Liver (tissue), 9 donors: Measurements from ENCODE around the gene TNNC2. TPM values are rescaled to one million over a fixed set of nuclear protein-coding genes. Genes with fewer than 3 reads are reported as not detected.

Source experiments
- DNase-seq: peaks from one replicate; pipeline ENCODE4 v3.0.0-alpha.2; 2017; ENCODE audit warnings: low spot score
- H3K27ac ChIP-seq, 2 donors: one replicate each; pipeline ENCODE4 v1.7.0; 2013; ENCODE audit warnings: inconsistent platforms in 2 of 2, low read length in 2 of 2, control low read depth in 1 of 2, low read depth in 1 of 2, mild to moderate bottlenecking in 1 of 2
- H3K27me3 ChIP-seq, 4 donors: one replicate each; pipeline versions ENCODE4 v1.6.1 to v1.7.0; 2013; ENCODE audit warnings: low read length in 3 of 4, inconsistent platforms in 1 of 4, mild to moderate bottlenecking in 1 of 4, moderate library complexity in 1 of 4; ENCODE audit not compliant: control insufficient read depth in 4 of 4, insufficient read depth in 4 of 4
- H3K36me3 ChIP-seq, 4 donors: one replicate each; pipeline versions ENCODE4 v1.6.1 to v1.7.0; 2013; ENCODE audit warnings: low read length in 3 of 4, mild to moderate bottlenecking in 3 of 4, low read depth in 1 of 4, moderate library complexity in 1 of 4; ENCODE audit not compliant: control insufficient read depth in 4 of 4, insufficient read depth in 3 of 4
- H3K4me1 ChIP-seq, 4 donors: one replicate each; pipeline versions ENCODE4 v1.6.1 to v1.7.0; 2013; ENCODE audit warnings: low read length in 3 of 4, mild to moderate bottlenecking in 3 of 4, moderate library complexity in 1 of 4; ENCODE audit not compliant: control insufficient read depth in 4 of 4, insufficient read depth in 4 of 4
- H3K4me3 ChIP-seq, 3 donors: one replicate each; pipeline versions ENCODE4 v1.6.1 to v1.7.0; 2013; ENCODE audit warnings: low read length in 3 of 3, control low read depth in 1 of 3, low read depth in 1 of 3, mild to moderate bottlenecking in 1 of 3
- H3K9ac ChIP-seq, 2 donors: one replicate each; pipeline ENCODE4 v1.7.0; 2013; ENCODE audit warnings: low read length in 2 of 2, mild to moderate bottlenecking in 2 of 2, moderate library complexity in 2 of 2, control low read depth in 1 of 2, low read depth in 1 of 2
- H3K9me3 ChIP-seq, 4 donors: one replicate each; pipeline versions ENCODE4 v1.6.1 to v1.7.0; 2013; ENCODE audit warnings: low read length in 3 of 4; ENCODE audit not compliant: control insufficient read depth in 4 of 4
- CTCF ChIP-seq: fragments of 150-350 bp; IDR thresholded peaks from 2 replicates; pipeline ENCODE4 v1.5.1; 2017; ENCODE audit warnings: improper control_type of control experiment, low read depth, low read length; ENCODE audit not compliant: missing input control
- EGR1 ChIP-seq, 2 donors: IDR thresholded peaks; 2 replicates each; pipeline ENCODE4 v1.6.1; 2016 to 2018; ENCODE audit warnings: antibody characterized with exemption in 2 of 2, low read depth in 2 of 2
- FOXA1 ChIP-seq: IDR thresholded peaks from 2 replicates; pipeline ENCODE4 v1.6.1; 2016; ENCODE audit warnings: antibody characterized with exemption
- FOXA2 ChIP-seq: IDR thresholded peaks from 2 replicates; pipeline ENCODE4 v1.6.1; 2016; ENCODE audit warnings: antibody characterized with exemption
- GABPA ChIP-seq, 2 donors: IDR thresholded peaks in 1 of 2; conservative IDR thresholded peaks in 1 of 2; 2 replicates each; pipeline ENCODE4 v1.6.1; 2016; ENCODE audit warnings: antibody characterized with exemption in 2 of 2, mild to moderate bottlenecking in 1 of 2, moderate library complexity in 1 of 2
- JUND ChIP-seq, 2 donors: IDR thresholded peaks; 2 replicates each; pipeline ENCODE4 v1.6.1; 2016; ENCODE audit warnings: antibody characterized with exemption in 2 of 2
- MAX ChIP-seq: IDR thresholded peaks from 2 replicates; pipeline ENCODE4 v1.6.1; 2016; ENCODE audit warnings: antibody characterized with exemption
- NR2F2 ChIP-seq: IDR thresholded peaks from 2 replicates; pipeline ENCODE4 v1.6.1; 2016; ENCODE audit warnings: antibody characterized with exemption
- REST ChIP-seq: IDR thresholded peaks from 2 replicates; pipeline ENCODE4 v1.6.1; 2016; ENCODE audit warnings: antibody characterized with exemption, mild to moderate bottlenecking
- YY1 ChIP-seq: IDR thresholded peaks from 2 replicates; pipeline ENCODE4 v1.6.1; 2016; ENCODE audit warnings: antibody characterized with exemption, mild to moderate bottlenecking
- WGBS: extraction: QIAGEN DNeasy Blood & Tissue Kit; methylation state at CpG from one replicate; pipeline ENCODE4 v1.1.7; 2013; 5-methylcytosine and 5-hydroxymethylcytosine counted together
- polyA plus RNA-seq, 2 donors: library from polyadenylated mRNA; stranded (reverse) in 1 of 2; unstranded in 1 of 2; fragments of 200-250 nt in 1 of 2; fragments of >200 nt in 1 of 2; fragmentation: Nextera tagmentation in 1 of 2; extraction: Ambion mirVana in 1 of 2; gene quantifications; one replicate each; pipeline versions ENCODE4 v1.2.1 to v1.2.3, GENCODE V29; 2013 to 2015
- total RNA-seq, 2 donors: library from RNA; depleted of rRNA; stranded (reverse); fragments of >200 nt; gene quantifications; one replicate each; pipeline ENCODE4 v1.2.3, GENCODE V29; 2014
- donor health status: healthy.
- donor health status: healthy.
- donor health status: healthy.
- donor health status: healthy.
- donor health status: healthy.

Gene TNNC2
- total and polyA plus RNA-seq, 4 donors: 0.12 to 0.33 (median 0.31) TPM; not detected in 1

- TF ChIP-seq REST (no peak), FOXA2 (no peak), MAX (no peak), JUND (IDR thresholded peaks at IDR 0.05) (no peak), CTCF (no peak)
- DNase-seq: no peak
- peaks cover 6 to 61% (median 36%) of the 10 kb centered on the region in 4 donors for H3K36me3 ChIP-seq
- no peaks in the 10 kb centered on the region for H3K9me3 ChIP-seq
- H3K27ac ChIP-seq: no peak overlapping the region
- H3K9ac ChIP-seq: no peak overlapping the region
- no peak overlapping the region for H3K4me3 ChIP-seq
- H3K27me3 ChIP-seq: no peaks in the 10 kb centered on the region
- H3K4me1 ChIP-seq: no peaks in the 10 kb centered on the region
Measured at GRCh38 chr20:45845452-45845851, 18.3 kb upstream of the TNNC2 start.

GRCh38 chr20:45843506-45843905 lies 16.4 kb upstream of the TNNC2 start:
- H3K36me3 ChIP-seq: peaks cover 6 to 60% (median 35%) of the 10 kb centered on the region in 4 donors
- TF ChIP-seq EGR1 (IDR thresholded peaks at IDR 0.05; ENCODE audit: low read depth in 2 of 2) (no peak), MAX (no peak), GABPA (IDR thresholded peaks at IDR 0.05 in 1 of 2, conservative IDR thresholded peaks at IDR 0.05 in 1 of 2) (no peak), NR2F2 (no peak), FOXA1 (no peak)
- no peaks in the 10 kb centered on the region for H3K27me3 ChIP-seq
- H3K27ac ChIP-seq: no peak overlapping the region
- H3K9me3 ChIP-seq: no peaks in the 10 kb centered on the region
- H3K4me3 ChIP-seq: no peak overlapping the region
- 93% methylated on average over 14 of the region's 14 CpGs for WGBS
- DNase-seq: no peak
- H3K9ac ChIP-seq: no peak overlapping the region
- H3K4me1 ChIP-seq: no peaks in the 10 kb centered on the region

GRCh38 chr20:45842169-45842812 lies 15.2 kb upstream of the TNNC2 start:
- H3K9ac ChIP-seq: no peak overlapping the region
- no peak for DNase-seq
- H3K27me3 ChIP-seq: no peaks in the 10 kb centered on the region
- WGBS: 71% methylated on average over 5 of the region's 5 CpGs
- TF ChIP-seq NR2F2 (peak; percentile 77), YY1 (no peak)
- H3K27ac ChIP-seq: no peak overlapping the region
- H3K4me3 ChIP-seq: no peak overlapping the region
- H3K4me1 ChIP-seq: no peaks in the 10 kb centered on the region
- peaks cover 4 to 53% (median 32%) of the 10 kb centered on the region in 4 donors for H3K36me3 ChIP-seq
- no peaks in the 10 kb centered on the region for H3K9me3 ChIP-seq
